SU-DHL-6 (cell line): Measurements from ENCODE around the gene FAM209A.

Experiments used
- EZH2phosphoT487 ChIP-seq: fragments of 200-600 bp; sonication (generic), shearing (Covaris generic); conservative IDR thresholded peaks from 2 replicates; pipeline ENCODE4 v1.6.1; 2018; ENCODE audit warnings: mild to moderate bottlenecking, antibody characterized with exemption, low read length, moderate library complexity, mixed read lengths
- TF ChIP-seq, protein P1 (sequence below): fragments of 200-600 bp; sonication (generic); IDR thresholded peaks from one replicate; pipeline ENCODE4 v1.5.1; 2017; ENCODE audit warnings: antibody characterized with exemption, mild to moderate bottlenecking, low read length, moderate library complexity; ENCODE audit not compliant: insufficient read depth, poor library complexity, severe bottlenecking

DNA sequence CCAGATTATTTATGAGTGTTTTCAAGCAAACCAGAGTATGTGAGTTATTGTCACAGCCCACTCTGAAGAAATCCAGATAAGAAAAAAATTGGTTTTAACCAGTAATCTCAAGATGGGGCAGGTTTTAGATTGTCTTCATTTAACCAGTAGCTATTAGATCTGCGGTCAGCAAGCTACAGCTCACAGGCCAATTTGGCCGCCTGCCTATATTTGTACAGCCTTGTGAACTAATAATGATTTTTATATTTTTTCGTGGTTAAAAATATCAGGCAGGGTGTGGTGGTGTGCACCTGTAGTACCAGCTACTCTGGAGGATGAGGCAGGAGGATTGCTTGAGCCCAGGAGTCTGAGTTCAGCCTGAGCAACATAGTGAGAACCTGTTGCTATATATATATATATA, 13.5 kb downstream of the FAM209A start:
- TF ChIP-seq, protein P1, sequence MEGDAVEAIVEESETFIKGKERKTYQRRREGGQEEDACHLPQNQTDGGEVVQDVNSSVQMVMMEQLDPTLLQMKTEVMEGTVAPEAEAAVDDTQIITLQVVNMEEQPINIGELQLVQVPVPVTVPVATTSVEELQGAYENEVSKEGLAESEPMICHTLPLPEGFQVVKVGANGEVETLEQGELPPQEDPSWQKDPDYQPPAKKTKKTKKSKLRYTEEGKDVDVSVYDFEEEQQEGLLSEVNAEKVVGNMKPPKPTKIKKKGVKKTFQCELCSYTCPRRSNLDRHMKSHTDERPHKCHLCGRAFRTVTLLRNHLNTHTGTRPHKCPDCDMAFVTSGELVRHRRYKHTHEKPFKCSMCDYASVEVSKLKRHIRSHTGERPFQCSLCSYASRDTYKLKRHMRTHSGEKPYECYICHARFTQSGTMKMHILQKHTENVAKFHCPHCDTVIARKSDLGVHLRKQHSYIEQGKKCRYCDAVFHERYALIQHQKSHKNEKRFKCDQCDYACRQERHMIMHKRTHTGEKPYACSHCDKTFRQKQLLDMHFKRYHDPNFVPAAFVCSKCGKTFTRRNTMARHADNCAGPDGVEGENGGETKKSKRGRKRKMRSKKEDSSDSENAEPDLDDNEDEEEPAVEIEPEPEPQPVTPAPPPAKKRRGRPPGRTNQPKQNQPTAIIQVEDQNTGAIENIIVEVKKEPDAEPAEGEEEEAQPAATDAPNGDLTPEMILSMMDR: no peak
- no peak for TF ChIP-seq EZH2phosphoT487
